SU-DHL-6 (cell line): ENCODE measurements around the gene PAWR.

Experiments
- CTCF ChIP-seq: fragments of 200-600 bp; sonication (generic); IDR thresholded peaks from one replicate; pipeline ENCODE4 v1.5.1; 2017; ENCODE audit warnings: antibody characterized with exemption, mild to moderate bottlenecking, low read length, moderate library complexity; ENCODE audit not compliant: insufficient read depth, poor library complexity, severe bottlenecking
- EZH2phosphoT487 ChIP-seq: fragments of 200-600 bp; sonication (generic), shearing (Covaris generic); conservative IDR thresholded peaks from 2 replicates; pipeline ENCODE4 v1.6.1; 2018; ENCODE audit warnings: mild to moderate bottlenecking, antibody characterized with exemption, low read length, moderate library complexity, mixed read lengths

- TF ChIP-seq CTCF (no peak), EZH2phosphoT487 (no peak)
Measured at GRCh38 chr12:79561401-79562132, 129.2 kb downstream of the PAWR start.
